ENCODE results near the gene KNSTRN. TPM values are rescaled to one million over a fixed set of nuclear protein-coding genes. Genes with fewer than 3 reads are reported as not detected.

Gene KNSTRN
- total and polyA plus RNA-seq, 8 donors: 2.2 to 8.4 (median 3.5) TPM

DNA sequence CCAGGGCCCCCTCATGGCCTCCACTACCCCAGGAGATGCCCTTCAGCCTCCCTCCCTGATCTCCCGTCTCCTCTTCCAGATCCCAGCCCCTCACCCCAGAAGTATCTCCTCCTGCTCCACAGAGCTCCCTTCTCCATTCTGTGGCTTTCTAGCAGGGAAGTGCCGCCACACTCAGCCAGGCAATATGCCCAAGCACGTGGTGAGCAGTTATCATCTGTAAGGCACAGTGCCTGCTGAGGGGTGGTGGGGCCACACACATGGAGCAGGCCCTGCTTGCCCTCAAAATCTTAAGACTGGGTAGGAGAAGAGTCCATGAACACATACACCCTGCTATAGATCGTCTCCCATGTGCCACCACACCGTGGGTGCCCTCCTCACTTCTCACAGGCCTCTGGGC lies 34.0 kb upstream of the KNSTRN start:
- no peak overlapping the region for H3K4me3 ChIP-seq
- no peak overlapping the region for H3K27ac ChIP-seq
- TF ChIP-seq, protein P1, sequence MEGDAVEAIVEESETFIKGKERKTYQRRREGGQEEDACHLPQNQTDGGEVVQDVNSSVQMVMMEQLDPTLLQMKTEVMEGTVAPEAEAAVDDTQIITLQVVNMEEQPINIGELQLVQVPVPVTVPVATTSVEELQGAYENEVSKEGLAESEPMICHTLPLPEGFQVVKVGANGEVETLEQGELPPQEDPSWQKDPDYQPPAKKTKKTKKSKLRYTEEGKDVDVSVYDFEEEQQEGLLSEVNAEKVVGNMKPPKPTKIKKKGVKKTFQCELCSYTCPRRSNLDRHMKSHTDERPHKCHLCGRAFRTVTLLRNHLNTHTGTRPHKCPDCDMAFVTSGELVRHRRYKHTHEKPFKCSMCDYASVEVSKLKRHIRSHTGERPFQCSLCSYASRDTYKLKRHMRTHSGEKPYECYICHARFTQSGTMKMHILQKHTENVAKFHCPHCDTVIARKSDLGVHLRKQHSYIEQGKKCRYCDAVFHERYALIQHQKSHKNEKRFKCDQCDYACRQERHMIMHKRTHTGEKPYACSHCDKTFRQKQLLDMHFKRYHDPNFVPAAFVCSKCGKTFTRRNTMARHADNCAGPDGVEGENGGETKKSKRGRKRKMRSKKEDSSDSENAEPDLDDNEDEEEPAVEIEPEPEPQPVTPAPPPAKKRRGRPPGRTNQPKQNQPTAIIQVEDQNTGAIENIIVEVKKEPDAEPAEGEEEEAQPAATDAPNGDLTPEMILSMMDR (IDR thresholded peaks at IDR 0.05): no peak
- intact Hi-C loops (cut with DNase I): loop anchor here in 2 of 3 donors (5.0 to 10.0 kb wide), 3 partner anchors 64 to 76 kb away; partner anchors contain the start of gene ANKRD63 (in 1 of the 2)
- no peak for FAIRE-seq
- H3K27me3 ChIP-seq: no peaks in the 10 kb centered on the region
- H3K36me3 ChIP-seq: no peaks in the 10 kb centered on the region
- DNase-seq: no peak
- no peak for ATAC-seq
- H3K4me1 ChIP-seq: no peaks in the 10 kb centered on the region
- H3K9me3 ChIP-seq: no peaks in the 10 kb centered on the region
- WGBS, 2 donors: 78 to 82% methylated on average over 5 of the region's 5 CpGs

DNA sequence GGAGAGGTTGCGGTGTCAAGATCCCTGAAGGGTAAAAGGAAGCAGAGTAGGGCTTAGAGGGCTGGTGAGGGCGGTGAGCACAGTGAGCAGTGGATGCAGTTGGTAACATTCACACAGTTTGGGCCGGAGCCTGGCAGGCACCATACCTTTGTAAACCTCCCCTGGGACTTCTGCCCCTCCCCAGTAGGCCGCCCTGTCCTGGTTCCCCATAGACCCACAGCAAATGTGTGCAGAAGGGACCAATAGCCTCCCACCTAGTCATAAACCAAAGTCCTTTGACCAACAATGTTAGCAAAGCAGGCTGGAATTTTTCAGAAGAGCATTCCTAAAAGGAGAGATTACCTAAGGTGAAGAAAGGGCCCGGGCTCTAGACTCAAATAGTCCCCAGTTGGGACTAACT lies 33.4 kb upstream of the KNSTRN start:
- Histone ChIP-seq H3K4me1 (no peaks in the 10 kb centered on the region), H3K27me3 (no peaks in the 10 kb centered on the region), H3K9me3 (no peaks in the 10 kb centered on the region), H3K27ac (no peak overlapping the region), H3K4me3 (no peak overlapping the region), H3K36me3 (no peaks in the 10 kb centered on the region)
- ATAC-seq: no peak
- TF ChIP-seq, protein P1 (IDR thresholded peaks at IDR 0.05): no peak
- intact Hi-C loops (cut with DNase I): loop anchor here in 2 of 3 donors (5.0 to 10.0 kb wide), 3 partner anchors 64 to 76 kb away; partner anchors contain the start of gene ANKRD63 (in 1 of the 2)
- DNase-seq: no peak
- 85 to 93% methylated on average over 5 of the region's 5 CpGs for WGBS, 2 donors
- no peak for FAIRE-seq

DNA sequence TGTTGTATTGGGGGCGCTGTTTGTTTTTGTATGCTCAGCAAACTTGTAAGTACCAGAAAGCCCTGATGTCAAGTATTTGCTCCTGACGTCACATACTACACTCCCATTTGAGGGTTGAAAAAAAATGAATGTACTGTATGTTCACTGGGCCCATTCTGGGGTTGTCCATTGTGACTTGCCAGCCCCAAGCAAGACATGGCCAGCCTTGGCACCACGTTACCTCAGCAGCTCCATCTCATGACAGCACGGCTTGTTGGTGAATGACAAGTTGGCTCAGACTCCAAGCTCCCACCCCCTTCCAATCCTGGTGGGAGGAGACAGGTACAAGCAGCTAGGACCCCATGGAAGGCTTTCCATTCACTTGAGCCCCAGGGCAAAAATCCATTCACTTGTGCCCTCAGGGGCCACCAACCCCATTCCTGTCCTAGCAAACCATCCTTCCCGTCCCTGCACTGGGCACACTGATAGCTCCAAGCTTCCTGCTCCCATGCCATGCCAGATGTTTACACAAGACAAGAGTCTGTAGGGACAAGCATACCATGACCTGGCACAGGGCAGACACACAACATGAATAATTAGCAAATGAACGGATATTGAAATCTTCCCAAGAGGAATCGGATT lies 30.1 kb upstream of the KNSTRN start:
- intact Hi-C loops (cut with DNase I): no loop called here

DNA sequence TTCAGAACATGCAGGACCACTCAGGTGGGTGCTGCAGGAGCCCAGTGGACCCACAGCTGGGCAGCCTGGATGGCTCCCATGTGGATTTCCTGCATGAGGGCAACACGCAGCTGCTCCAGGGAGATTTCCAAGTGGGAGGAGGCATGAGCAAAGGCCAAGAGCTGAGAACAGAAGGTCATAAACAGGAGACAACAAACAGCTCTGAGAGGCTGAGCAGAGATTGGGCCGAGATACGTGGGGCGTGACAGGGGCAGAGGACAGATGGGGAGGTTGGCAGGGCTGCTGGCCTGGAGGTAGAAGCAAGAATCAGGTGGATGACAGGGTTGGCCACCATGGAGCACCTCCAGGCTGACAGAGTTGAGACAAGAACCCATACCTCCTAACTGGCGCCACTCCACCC lies 28.8 kb upstream of the KNSTRN start:
- intact Hi-C loops (cut with DNase I): no loop called here
- no peak overlapping the region for H3K4me3 ChIP-seq
- no peaks in the 10 kb centered on the region for H3K36me3 ChIP-seq
- WGBS, 2 donors: 71 to 72% methylated on average over 5 of the region's 5 CpGs
- H3K27ac ChIP-seq: no peak overlapping the region
- TF ChIP-seq, protein P1 (IDR thresholded peaks at IDR 0.05): no peak
- FAIRE-seq: no peak
- peaks cover 0 to 3% (median 0%) of the 10 kb centered on the region in 3 donors for H3K4me1 ChIP-seq
- H3K27me3 ChIP-seq: no peaks in the 10 kb centered on the region
- H3K9me3 ChIP-seq: no peaks in the 10 kb centered on the region
- peak in 1 of 4 donors; percentile 5 for ATAC-seq
- no peak for DNase-seq

More for the DNA sequence above, 30.1 kb upstream of the KNSTRN start:
- no peak overlapping the region for H3K27ac ChIP-seq
- ATAC-seq (no peak), FAIRE-seq (no peak), DNase-seq (no peak)
- H3K36me3 ChIP-seq: no peaks in the 10 kb centered on the region
- TF ChIP-seq, protein P1 (IDR thresholded peaks at IDR 0.05): no peak
- no peak overlapping the region for H3K4me3 ChIP-seq
- no peaks in the 10 kb centered on the region for H3K9me3 ChIP-seq
- H3K4me1 ChIP-seq: no peaks in the 10 kb centered on the region
- 76 to 82% methylated on average over 7 of the region's 7 CpGs for WGBS, 2 donors
- H3K27me3 ChIP-seq: no peaks in the 10 kb centered on the region
